HG03378 (cell line): ENCODE results near the gene STUM.

Experiments
- ATAC-seq: cut with Tn5 transposase; IDR thresholded peaks from one replicate; pipeline ENCODE4 v1.9.1; 2021; ENCODE audit warnings: mild to moderate bottlenecking, moderate library complexity; ENCODE audit not compliant: unreplicated experiment

Gene STUM

DNA sequence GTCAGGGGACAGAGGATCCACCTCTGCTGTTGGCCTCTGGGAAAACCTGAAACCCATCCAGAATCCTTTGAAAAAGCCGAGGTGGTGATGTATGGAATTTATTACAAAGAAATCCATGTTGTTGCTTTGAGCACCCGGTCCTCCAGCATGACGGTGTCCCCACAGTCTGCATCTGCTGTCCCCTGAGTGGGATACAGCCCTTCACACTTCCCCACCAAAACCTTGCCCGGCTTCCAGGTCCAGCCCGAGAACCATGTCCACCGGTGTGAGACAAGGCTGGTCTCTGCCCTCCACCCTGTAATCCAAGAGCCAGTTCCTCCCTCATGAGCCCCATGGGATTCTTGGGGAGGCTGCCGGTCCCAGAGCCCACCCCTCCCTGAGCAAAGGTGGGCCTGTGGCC lies 70.5 kb downstream of the STUM start:
- ATAC-seq: no peak

DNA sequence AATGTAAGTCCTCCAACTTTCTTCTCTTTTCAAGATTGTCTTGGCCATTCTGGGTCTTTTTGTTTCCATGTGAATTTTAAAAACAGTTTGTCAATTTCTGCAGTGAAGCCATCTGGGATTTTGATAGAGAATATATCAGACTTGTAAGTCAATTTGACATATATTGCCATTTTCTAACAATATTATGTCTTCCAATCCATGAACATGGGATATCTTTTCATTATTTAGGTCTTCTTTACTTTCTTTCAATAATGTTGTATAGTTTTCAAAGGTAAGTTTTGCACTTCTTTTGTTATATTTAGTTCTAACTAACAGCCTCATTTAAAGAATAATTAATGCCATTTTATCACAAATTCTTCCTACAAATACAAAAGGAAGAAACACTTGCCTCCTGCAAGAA lies 73.4 kb downstream of the STUM start:
- no peak for ATAC-seq

DNA sequence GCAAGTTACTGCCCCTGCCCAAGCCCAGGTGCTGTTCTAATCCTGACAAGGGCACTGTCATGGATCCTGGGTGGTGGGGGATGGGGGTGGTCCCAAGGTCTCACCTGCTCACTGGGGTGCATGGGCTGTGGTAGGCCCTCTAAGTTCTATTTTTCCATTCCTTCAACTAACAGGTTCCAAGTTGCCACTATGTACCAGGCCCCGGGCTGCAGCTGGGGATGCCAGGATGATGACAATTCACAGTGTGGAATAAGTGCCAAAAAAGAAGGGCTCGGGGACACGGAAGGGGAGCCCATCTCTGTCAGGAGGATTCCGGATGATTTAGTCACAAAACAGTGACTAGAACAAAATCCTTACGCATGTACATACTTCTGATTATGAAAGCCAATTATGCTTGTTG lies 76.0 kb downstream of the STUM start:
- ATAC-seq: no peak

DNA sequence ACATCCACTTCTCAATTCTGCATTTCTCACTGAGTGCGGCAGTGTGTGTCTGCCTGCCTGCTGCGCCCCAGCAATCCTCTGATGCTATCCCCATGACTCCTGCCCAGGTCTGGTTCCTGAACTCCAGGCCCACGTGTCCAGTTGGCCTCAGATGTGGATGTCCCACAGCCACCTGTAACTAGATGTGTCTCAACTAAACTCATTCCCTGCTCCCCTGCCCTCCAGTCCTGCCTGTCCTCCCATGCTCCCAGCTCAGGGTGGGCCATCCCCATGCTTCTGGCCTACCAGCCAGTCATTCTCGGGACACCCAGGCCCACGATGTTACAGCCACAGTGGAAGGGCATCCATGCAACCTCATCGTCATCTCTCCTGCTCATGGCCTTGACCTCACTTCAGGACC lies 76.8 kb downstream of the STUM start:
- no peak for ATAC-seq

DNA sequence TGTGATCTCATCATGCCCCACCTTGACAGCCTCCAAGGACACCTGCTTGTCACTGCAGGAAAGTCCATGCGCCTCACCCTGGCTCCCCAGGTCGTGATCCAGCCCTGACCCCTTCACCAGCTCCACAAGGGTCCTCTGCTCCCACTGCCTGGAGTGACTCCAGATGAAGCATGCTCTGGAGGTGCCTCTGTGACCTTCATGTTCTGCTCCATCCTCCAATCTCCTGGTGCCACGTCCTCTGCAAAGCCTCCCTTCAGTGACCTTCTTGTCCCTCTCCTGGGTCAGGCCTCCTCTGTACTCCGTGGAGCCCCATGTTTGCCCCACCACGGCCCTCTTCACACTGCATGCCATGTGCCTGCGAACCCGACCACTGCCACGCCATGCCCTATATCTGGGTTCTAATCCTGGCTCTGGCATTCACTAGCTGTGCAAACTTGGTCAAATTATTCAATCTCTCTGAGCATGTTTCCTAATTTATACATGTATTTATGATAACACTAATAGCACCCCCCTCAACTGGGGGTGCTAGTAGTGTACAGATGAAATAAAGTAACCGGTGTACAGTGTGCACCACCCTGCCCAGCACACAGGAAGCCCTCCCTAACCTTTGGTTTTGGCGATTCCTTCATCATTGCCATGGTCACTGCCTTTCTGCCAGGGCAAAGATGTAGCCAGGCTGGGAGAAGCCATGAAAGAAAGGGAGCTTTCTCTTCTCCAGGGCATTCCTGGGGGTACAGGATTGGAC lies 77.4 kb downstream of the STUM start:
- ATAC-seq: peak; percentile 10

- peak; percentile 71 for ATAC-seq
Measured at GRCh38 chr1:226626577-226626956, 78.0 kb downstream of the STUM start.

DNA sequence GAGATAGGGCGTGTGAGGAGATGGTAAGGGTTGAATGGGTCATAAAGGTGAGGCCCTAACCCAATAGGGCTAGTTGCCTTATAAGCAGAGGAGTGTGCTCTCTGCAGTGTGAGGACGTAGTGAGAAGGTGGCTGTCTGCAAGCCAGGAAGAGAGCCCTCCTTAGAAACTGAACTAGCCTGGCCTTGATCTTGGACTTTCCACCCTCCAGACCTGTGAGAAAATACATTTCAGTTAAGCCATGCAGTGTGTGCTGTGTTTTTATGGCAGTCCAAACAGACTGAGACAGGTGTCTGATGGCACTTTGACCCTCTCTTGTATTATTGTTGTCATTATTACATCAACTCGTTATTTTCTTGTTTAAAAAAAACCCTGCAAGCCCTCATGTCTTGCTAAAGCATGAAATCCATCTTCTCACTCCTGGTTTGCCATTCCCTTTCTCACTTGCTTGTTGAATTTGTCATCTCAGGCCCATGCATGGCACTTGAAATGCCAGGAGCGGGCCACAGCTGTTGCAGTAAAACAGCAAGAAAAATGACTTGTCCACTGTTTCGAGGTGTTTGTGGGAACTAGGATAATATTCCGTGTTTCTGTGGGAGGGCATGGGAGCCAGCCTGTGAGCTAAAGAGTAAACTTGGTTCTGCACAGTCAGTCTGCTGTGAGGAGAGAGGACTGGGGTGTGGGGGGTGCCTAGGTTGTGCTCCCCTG lies 78.6 kb downstream of the STUM start:
- no peak for ATAC-seq

DNA sequence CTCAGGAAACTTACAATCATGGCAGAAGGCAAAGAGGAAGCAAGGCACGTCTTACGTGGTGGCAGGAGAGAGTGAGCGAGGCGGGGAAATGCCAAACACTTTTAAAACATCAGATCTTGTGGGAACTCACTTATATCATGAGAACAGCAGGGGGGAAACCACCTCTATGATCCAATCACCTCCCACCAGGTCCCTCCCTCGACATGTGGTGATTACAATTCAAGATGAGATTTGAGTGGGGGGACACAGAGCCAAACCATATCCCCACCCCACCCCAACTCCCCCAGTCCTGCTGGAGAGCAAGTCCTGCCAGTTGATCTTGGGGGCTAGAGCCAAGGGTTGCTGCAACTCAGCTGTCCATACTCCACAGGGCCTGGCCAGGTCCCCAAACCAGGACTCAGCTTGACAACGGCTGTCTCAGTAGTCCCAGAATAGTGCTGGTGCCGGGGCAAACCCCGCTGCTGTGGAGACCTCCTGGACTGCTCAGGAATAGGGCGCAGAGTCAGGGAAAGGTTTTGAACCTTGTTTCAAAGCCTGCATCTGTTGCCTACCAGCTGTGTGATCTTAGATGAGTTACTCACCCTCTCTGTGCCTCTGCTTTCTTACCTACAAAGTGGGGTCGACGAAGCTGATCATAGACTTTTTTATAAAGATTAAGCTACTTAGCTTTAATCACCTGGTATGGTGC lies 79.5 kb downstream of the STUM start:
- no peak for ATAC-seq

GRCh38 chr1:226628612-226629155 lies 80.1 kb downstream of the STUM start:
- ATAC-seq: no peak

- no peak for ATAC-seq
Measured at GRCh38 chr1:226629210-226629895, 80.8 kb downstream of the STUM start.

- ATAC-seq: no peak
Measured at GRCh38 chr1:226629896-226630550, 81.5 kb downstream of the STUM start.

- ATAC-seq: no peak
Measured at GRCh38 chr1:226630592-226630991, 82.0 kb downstream of the STUM start.

DNA sequence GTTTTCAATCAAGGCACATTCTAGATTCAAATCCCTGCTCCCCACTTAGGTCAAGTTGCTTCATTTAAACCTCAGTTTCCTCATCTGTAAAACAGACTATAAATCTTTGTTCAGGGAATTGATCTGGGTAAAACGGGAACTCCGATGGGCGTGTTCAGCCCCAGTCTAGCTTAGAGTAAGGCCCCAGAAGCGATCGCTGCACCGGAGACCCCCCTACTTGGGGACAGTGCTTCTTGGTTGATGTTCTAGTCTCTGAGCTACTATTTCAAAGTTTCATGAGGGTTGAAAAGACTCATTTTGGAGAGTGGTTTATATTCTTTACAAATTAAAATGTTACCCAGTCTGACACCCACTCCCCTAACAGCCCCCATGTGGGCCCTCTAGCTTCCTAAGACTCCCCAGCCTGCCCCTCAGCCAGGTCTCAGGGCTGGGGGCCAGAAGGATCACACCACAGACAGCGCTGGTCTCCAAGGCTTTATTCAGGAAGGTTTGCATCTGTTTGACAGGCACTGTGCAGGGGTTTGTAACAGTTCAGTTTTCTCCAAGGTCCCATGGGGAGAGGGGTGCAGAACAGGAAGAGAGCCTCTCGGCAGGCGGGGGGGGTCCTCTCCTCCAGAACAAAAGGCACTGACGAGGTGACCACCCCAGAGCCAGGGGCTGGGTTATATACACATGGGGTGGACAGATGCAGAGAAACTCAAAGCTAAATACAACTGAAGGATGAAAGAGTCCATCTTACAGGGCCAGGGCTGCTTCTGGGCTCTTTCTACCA lies 82.9 kb downstream of the STUM start:
- no peak for ATAC-seq

GRCh38 chr1:226632169-226632879 lies 83.8 kb downstream of the STUM start:
- ATAC-seq: no peak

DNA sequence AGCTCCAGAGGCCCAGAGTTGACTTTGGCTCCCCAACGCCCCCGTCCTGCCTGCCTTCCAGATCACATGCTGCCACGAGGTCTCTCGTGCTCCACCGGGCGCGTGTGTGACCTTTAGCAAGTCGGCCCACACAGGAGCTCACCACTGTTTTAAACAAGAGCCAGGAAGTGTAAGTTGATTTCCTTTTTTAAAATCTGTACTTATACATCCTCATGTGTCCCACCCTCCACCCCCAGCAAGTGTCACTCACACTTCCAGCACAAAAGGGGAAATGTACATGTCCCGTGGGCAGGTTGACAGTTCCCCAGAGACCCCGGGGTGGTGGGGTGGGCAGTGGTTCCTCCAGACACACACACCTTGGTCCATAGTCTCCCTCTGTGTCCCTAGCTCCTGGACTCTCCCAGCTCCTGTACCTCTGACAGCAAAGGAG lies 84.4 kb downstream of the STUM start:
- no peak for ATAC-seq

DNA sequence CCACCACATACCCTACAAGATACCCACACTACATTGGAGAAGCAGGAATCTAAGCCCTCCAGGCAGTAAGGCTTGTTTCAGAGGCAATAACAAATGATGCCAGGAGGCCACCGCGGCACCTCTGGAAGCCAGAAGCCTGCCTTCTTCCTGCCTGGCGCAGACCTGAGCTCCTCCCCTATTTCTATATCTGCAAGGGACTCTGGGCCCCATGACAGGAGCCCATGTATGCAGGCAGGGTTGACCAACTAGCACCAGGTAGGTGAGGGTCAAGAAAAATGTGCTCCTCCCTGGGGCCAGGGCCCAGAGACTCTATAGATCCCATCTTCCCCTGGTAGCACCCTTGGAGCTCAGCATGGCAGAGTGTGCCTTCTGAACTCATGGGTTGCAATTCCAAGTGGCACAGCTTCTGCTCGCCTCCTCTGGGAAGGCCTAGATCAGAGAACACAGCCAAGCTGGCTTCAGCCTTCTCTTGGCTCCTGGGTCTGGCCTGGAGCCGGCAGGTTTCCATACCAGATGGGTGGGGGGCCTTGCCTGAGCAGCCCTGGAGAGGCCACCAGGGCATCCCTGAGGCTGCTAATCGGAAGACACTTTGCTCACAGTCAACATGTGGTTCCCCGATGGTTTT lies 85.1 kb downstream of the STUM start:
- ATAC-seq: peak; percentile 18

- peak; percentile 68 for ATAC-seq
Measured at GRCh38 chr1:226634166-226634588, 85.6 kb downstream of the STUM start.

DNA sequence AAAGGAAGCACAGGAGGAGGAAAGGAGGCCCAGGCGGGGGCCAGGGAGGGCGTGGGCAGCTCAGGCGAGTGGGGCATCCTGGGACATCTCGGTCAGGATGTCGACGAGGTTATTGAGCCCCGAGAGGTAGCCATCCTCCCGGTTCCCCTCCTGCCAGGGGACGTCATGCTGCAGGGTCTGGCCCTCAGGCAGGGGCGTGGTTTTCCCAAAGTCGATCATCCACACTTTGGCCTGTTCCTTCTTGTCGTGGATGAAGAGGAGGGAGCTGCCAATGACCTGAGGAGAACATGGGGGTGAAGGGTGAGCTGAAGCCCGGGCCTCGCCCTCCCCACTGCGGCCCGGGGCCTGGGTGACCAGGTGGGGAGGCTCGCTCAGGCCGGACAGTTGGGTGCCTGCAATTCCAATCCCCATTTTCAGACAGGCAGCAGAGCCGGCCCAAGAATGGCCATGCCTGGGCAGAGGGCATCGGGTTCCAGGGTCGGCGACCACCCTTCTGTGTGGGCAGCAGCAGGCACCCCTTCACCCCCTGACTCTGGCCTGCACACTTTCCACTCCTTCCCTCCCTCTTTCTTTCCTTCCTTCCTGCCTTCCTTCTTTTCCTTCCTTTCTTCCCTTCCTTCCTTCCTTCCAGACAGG lies 86.2 kb downstream of the STUM start:
- ATAC-seq: no peak
